ENCODE results near the gene BTBD2. TPM values are rescaled to one million over a fixed set of nuclear protein-coding genes. Genes with fewer than 3 reads are reported as not detected.

Gene BTBD2
- total and polyA plus RNA-seq, 2 of the 13 experiments (the other 11 are each of a cell fraction or from before 2014, with no cell fraction given) = 28.1 to 45.3 TPM

- TF ChIP-seq FOXC1 (CRISPR knock-in tag; IDR thresholded peaks at IDR 0.05; ENCODE audit: borderline replicate concordance) = peak; percentile 43; the same call in 1 of the 2 replicates
- peak; percentile 69; the same call in 1 of the 2 replicates for TF ChIP-seq TSC22D2 (CRISPR knock-in tag; IDR thresholded peaks at IDR 0.05; ENCODE audit: borderline replicate concordance)
- TF ChIP-seq SP1 (IDR thresholded peaks at IDR 0.05) = no peak
- TF ChIP-seq SP1 (CRISPR knock-in tag; IDR thresholded peaks at IDR 0.05) = peak; percentile 75
- no peak for TF ChIP-seq NFRKB (IDR thresholded peaks at IDR 0.05)
- no peak for TF ChIP-seq KDM3A (CRISPR knock-in tag; IDR thresholded peaks at IDR 0.05; ENCODE audit: low read depth)
- TF ChIP-seq BCL6 (CRISPR knock-in tag; IDR thresholded peaks at IDR 0.05) = no peak
- TF ChIP-seq GRHL1 (CRISPR knock-in tag; conservative IDR thresholded peaks at IDR 0.05) = no peak
- TF ChIP-seq ZBTB37 (CRISPR knock-in tag; IDR thresholded peaks at IDR 0.05) = peak; percentile 63; the same call in 1 of the 2 replicates
- TF ChIP-seq FOSL2 (CRISPR knock-in tag; IDR thresholded peaks at IDR 0.05) = 0 out of 2 replicates have a peak, but pooled peaks have one; percentile 23
- no peak for TF ChIP-seq ZBTB8A (CRISPR knock-in tag; IDR thresholded peaks at IDR 0.05; ENCODE audit: borderline replicate concordance, low read depth)
- TF ChIP-seq ZNF431 (CRISPR knock-in tag; IDR thresholded peaks at IDR 0.05; ENCODE audit: borderline replicate concordance, low read depth) = peak; percentile 42; the same call in 1 of the 2 replicates
- TF ChIP-seq POLR2AphosphoS5 (IDR thresholded peaks at IDR 0.05; ENCODE audit: low read depth, low read length) = peak; percentile 91
- peak; percentile 38; the same call in 1 of the 2 replicates for TF ChIP-seq NFKB2 (CRISPR knock-in tag; IDR thresholded peaks at IDR 0.05; ENCODE audit: borderline replicate concordance)
- no peak for TF ChIP-seq ZNF124 (CRISPR knock-in tag; IDR thresholded peaks at IDR 0.05)
- peak; percentile 48; the same call in 1 of the 2 replicates for TF ChIP-seq TRAFD1 (CRISPR knock-in tag; IDR thresholded peaks at IDR 0.05; ENCODE audit: borderline replicate concordance)
- TF ChIP-seq AHDC1 (CRISPR knock-in tag; IDR thresholded peaks at IDR 0.05; ENCODE audit: borderline replicate concordance) = no peak
- TF ChIP-seq MTF1 (CRISPR knock-in tag; IDR thresholded peaks at IDR 0.05) = no peak; the same call in 1 of the 2 replicates
- peak; percentile 8; the same call in 1 of the 2 replicates for TF ChIP-seq GABPB1 (CRISPR knock-in tag; IDR thresholded peaks at IDR 0.05)
These were observed 46.2 kb upstream of the BTBD2 start (continued) for GRCh38 chr19:2061495-2062388.

Data from HepG2 (cell line).